ENCODE data around the gene MAP2K3.

The MAP2K3 gene

DNA sequence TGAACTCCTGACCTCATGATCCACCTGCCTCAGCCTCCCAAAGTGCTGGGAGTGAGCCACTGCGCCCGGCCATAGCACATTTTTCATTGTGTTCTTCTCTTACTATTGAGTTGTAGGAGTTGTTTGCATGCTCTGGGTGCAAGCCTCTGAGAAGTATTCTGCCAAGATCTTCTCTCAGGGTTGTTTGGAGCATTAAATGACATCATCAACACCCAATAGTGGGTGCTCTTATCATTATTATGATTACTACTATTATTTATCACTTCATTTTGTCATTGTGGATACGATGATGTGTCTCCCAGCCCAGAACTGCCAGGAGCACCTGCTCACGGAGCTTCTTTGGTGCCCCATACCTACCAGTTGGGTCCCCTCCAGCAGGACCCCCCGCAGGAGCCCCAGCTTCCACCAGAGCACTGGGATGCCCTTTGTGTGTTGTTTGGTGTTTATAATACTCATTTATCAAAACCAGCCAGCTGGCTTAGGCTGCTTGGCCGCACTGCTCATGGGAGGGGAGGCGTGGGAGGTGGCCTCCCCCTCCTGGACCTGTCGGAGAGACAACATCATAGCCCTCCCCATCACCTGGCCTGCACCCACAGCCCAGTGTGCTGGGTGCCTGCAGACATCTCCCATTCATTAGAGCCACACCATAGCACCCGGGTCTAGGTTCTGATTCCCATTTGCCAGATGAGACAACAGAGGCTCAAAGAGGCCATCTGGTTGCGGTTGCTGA, 12.9 kb upstream of the MAP2K3 start:
- TF ChIP-seq, protein P1, sequence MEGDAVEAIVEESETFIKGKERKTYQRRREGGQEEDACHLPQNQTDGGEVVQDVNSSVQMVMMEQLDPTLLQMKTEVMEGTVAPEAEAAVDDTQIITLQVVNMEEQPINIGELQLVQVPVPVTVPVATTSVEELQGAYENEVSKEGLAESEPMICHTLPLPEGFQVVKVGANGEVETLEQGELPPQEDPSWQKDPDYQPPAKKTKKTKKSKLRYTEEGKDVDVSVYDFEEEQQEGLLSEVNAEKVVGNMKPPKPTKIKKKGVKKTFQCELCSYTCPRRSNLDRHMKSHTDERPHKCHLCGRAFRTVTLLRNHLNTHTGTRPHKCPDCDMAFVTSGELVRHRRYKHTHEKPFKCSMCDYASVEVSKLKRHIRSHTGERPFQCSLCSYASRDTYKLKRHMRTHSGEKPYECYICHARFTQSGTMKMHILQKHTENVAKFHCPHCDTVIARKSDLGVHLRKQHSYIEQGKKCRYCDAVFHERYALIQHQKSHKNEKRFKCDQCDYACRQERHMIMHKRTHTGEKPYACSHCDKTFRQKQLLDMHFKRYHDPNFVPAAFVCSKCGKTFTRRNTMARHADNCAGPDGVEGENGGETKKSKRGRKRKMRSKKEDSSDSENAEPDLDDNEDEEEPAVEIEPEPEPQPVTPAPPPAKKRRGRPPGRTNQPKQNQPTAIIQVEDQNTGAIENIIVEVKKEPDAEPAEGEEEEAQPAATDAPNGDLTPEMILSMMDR (conservative IDR thresholded peaks at IDR 0.05; ENCODE audit: low read depth, low read length), result no peak
- no peak for DNase-seq (ENCODE audit: low read depth)
- H3K4me3 ChIP-seq (ENCODE audit: low read depth, low read length), result no peak overlapping the region

DNA sequence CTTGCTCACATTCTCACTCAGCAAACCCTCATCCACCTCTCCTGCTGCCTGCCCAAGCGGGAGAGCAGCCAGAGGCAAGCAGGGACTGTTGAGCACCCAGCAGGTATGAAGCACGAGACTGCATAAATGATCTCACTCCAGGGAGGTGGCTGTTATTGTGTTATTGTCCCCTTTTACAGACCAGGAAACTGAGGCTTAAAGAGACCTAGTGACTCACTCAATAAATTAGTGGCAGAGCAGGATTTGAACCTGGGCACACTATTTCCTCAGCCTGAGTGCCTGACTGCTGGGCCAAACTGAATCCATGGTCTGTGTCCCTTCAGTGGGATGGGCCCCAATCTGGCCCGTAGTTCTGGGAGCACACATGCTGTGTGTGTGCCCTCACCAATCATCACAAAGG, 12.3 kb upstream of the MAP2K3 start:
- TF ChIP-seq, protein P1 (conservative IDR thresholded peaks at IDR 0.05; ENCODE audit: low read depth, low read length), result no peak
- no peak overlapping the region for H3K4me3 ChIP-seq (ENCODE audit: low read depth, low read length)
- no peak for DNase-seq (ENCODE audit: low read depth)

DNA sequence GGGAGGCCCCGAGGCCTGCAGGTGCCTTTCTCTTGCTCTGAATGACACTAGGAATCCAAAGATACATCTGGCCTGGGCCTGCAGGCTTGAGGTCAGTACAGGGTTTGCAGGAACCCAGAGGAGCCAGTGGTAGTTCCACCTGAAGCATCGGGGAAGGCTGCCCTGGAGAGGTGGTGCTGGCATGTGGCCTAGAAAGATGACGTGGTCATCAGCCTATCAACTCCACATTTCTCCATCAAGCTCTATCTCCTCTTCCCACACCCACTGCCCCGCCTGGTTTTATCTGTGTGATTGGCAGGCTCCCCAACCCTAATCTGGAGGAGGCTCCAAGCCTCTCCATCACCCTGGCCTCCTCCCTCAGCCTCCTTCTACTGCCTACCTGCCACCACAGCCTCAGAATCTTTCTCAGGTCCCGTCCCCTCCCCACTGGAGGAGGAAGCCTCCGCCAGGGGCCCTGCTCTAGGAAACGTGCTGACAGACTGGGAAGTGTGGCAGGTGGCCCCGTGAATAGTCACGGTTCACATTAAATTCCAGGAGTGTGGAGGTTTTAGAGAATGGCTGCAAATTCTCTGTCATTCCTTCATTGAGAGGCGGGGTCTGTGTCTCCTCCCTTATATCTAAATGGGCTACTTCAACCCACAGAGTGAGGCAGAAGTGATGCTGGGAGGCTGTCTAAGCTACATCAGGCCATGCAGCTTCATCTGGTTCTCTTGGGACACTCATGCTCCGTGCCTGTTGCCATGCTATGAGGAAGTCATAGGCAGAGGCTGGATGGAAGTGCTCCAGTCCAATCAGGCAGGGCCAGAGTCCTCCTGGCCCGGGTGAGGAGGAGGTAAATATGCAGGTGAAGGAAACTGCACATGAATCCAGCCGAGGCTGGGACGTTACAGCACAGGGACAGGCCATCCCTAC, 11.4 kb upstream of the MAP2K3 start:
- no peak overlapping the region for H3K4me3 ChIP-seq (ENCODE audit: low read depth, low read length)
- TF ChIP-seq, protein P1 (conservative IDR thresholded peaks at IDR 0.05; ENCODE audit: low read depth, low read length), result no peak
- no peak for DNase-seq (ENCODE audit: low read depth)

DNA sequence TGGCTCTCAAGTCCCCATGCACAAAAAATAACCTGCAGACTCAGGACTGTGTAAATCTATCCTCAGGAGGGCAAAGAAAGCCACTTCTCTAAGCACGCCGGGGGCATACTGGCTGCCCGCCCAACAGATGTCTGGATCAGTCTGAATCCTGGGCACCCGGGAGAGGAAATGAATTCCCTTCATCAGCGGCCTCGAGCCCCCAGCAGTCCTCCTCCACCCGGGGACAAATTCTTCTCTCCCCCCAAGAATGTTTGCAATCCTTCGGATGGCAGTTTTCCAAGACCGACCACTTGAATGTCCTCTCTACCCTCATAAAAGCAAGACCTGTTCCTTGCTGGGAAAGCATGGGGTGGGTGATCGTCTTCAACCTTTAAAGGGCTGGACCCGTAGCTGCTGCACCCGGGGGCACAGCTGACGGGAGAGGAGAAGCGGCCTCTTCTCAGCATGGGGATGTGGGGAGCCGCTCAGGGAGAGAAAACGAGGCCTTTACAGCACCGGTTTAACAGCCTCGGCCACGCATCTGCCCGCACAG, 9.4 kb upstream of the MAP2K3 start:
- TF ChIP-seq, protein P1 (conservative IDR thresholded peaks at IDR 0.05; ENCODE audit: low read depth, low read length), result no peak
- DNase-seq (ENCODE audit: low read depth), result no peak
- H3K4me3 ChIP-seq (ENCODE audit: low read depth, low read length), result peak overlapping the region; percentile 73

DNA sequence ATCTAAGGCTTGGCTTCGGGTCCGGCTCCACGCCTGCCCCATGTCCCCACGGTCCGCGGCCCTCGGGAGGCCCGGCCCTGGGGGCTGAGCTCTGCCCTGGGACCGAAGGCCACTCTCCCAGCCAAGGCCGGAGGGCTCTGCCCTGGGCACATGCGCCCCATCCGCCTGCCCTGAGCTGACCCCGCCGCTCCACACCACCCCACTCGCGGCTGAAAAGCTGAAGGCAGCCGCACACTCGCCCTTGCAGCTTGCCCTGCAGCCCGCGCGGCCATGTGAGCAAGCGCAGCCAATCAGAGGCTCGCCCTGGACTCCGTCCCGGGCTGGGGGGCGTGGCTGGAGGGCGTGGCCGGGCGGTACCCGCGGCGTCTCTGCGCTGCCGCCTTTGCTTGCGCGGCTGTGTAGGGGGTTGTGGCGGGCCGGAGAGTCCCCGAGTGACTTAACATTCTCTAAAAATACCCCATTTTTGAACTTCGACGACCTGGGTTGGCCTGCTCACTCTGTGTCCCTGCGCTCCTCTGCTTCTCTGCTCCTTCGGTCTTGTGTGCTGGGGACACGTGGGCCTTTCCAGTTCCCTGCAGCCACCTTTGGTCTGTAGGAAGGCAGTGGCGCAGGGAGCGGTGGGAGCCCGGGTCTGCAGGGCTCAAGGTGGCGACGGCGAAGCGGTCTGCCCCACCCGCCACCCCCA, 8.8 kb upstream of the MAP2K3 start:
- peak overlapping the region; percentile 73 for H3K4me3 ChIP-seq (ENCODE audit: low read depth, low read length)
- DNase-seq (ENCODE audit: low read depth), result peak; percentile 77
- TF ChIP-seq, protein P1 (conservative IDR thresholded peaks at IDR 0.05; ENCODE audit: low read depth, low read length), result no peak

DNA sequence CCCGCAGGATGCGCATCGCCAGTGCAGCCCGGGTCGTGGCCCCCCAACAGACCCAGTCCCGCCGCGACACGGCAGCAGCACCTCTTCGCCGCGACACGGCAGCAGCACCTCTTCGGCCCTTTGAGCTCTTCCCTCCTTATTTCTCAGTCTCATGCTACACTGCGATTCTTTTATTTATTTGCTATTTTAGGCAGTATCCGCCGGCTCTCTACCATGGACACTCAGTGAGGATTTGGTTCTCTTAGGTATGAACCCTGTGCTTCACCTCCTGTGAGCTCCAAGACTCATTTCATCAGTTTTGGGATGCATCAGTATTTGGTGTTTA, 8.3 kb upstream of the MAP2K3 start:
- DNase-seq (ENCODE audit: low read depth), result no peak
- H3K4me3 ChIP-seq (ENCODE audit: low read depth, low read length), result peak overlapping the region; percentile 73
- TF ChIP-seq, protein P1 (conservative IDR thresholded peaks at IDR 0.05; ENCODE audit: low read depth, low read length), result no peak
